GM19455 (cell line): Measurements from ENCODE around the gene SLC6A8.
"Not testable (repeated sequence)": the region's sequence is repeated elsewhere in the genome, so short reads cannot be mapped to it uniquely, and the experiment has no call there.

Source experiments
- ATAC-seq: cut with Tn5 transposase; IDR thresholded peaks from one replicate; pipeline ENCODE4 v1.9.1; 2021; ENCODE audit not compliant: unreplicated experiment

SLC6A8 gene

GRCh38 chrX:153671589-153672530 lies 15.9 kb upstream of the SLC6A8 start:
- no peak for ATAC-seq

GRCh38 chrX:153672531-153673427 lies 14.9 kb upstream of the SLC6A8 start:
- ATAC-seq = no peak

- ATAC-seq = no peak
These were observed 14.1 kb upstream of the SLC6A8 start, which contains the start of gene PNCK for GRCh38 chrX:153673428-153674218. Gene PNCK, minus strand, starts transcription at chrX:153673813. Its CDS starts 737 bp downstream, at chrX:153673076.

- no peak for ATAC-seq
These were observed 13.4 kb upstream of the SLC6A8 start for GRCh38 chrX:153674219-153674851.

GRCh38 chrX:153681175-153681574 lies 6.6 kb upstream of the SLC6A8 start:
- no peak for ATAC-seq

- not testable (repeated sequence) for ATAC-seq
These were observed 4.2 kb upstream of the SLC6A8 start for GRCh38 chrX:153683486-153683885.

GRCh38 chrX:153684467-153685155 lies 3.1 kb upstream of the SLC6A8 start:
- ATAC-seq = no peak

- ATAC-seq = no peak
These were observed 2.6 kb upstream of the SLC6A8 start for GRCh38 chrX:153685156-153685536.

GRCh38 chrX:153685751-153686696 lies 1.7 kb upstream of the SLC6A8 start:
- ATAC-seq = no peak

- no peak for ATAC-seq
These were observed 1.0 kb upstream of the SLC6A8 start for GRCh38 chrX:153686711-153687110.

GRCh38 chrX:153688071-153688470 lies 345 bp downstream of the SLC6A8 start:
- no peak for ATAC-seq

GRCh38 chrX:153688506-153688905 lies 780 bp downstream of the SLC6A8 start:
- no peak for ATAC-seq

- no peak for ATAC-seq
These were observed 1.3 kb downstream of the SLC6A8 start for GRCh38 chrX:153688911-153689590.

GRCh38 chrX:153689654-153690465 lies 2.1 kb downstream of the SLC6A8 start:
- no peak for ATAC-seq

GRCh38 chrX:153690466-153690865 lies 2.7 kb downstream of the SLC6A8 start:
- no peak for ATAC-seq

- not testable (repeated sequence) for ATAC-seq
These were observed 3.5 kb downstream of the SLC6A8 start for GRCh38 chrX:153691032-153691827.
